PC-9 (cell line): ENCODE results near the gene PRSS21. TPM values are rescaled to one million over a fixed set of nuclear protein-coding genes. Genes with fewer than 3 reads are reported as not detected.

Experiments
- BruUV-seq: library from RNA; stranded (reverse); fragments of 400-500 nt; replicated peaks from 2 replicates; lab custom pipeline; 2021; lab: Mats Ljungman, UMichigan
- CTCF ChIA-PET: fragments of 300-600 bp; sonication (Branson Sonifier 250); formaldehyde crosslinking; loops from one replicate; lab custom pipeline; 2022; ENCODE audit warnings: antibody characterized with exemption; lab: Charles Lee
- POLR2A ChIA-PET: fragments of 300-600 bp; sonication (Branson Sonifier 250); formaldehyde crosslinking; loops from one replicate; lab custom pipeline; 2022; ENCODE audit warnings: antibody characterized with exemption; ENCODE audit not compliant: unreplicated experiment; lab: Charles Lee
- DNase-seq, 2 experiments: peaks; one replicate each; pipeline versions ENCODE4 v3.0.0 to v3.0.0-alpha.2; 2015 to 2022; ENCODE audit warnings: mixed read lengths in 1 of 2
- H2AFZ ChIP-seq: fragments of 200-600 bp; sonication (generic); 2 replicates; pipeline ENCODE4 v1.8.1; 2017; ENCODE audit warnings: antibody characterized with exemption
- H3F3A ChIP-seq: fragments of 200-600 bp; sonication (generic); 2 replicates; pipeline ENCODE4 v1.8.1; 2017; ENCODE audit warnings: antibody characterized with exemption, mild to moderate bottlenecking, low read depth; ENCODE audit not compliant: insufficient read depth
- H3K27ac ChIP-seq: fragments of 200-600 bp; sonication (generic); 2 replicates; pipeline ENCODE4 v1.6.1; 2016; ENCODE audit warnings: mixed run types
- H3K27me3 ChIP-seq: fragments of 200-600 bp; sonication (generic); 2 replicates; pipeline ENCODE4 v1.6.1; 2016; ENCODE audit warnings: low read depth, mixed run types; ENCODE audit not compliant: insufficient read depth
- H3K36me3 ChIP-seq: fragments of 200-600 bp; sonication (generic); 2 replicates; pipeline ENCODE4 v1.6.1; 2016; ENCODE audit warnings: low read depth, mixed run types
- H3K4me1 ChIP-seq: fragments of 200-600 bp; sonication (generic); replicated peaks from 2 replicates; pipeline ENCODE4 v1.6.1; 2016; ENCODE audit warnings: mixed run types; ENCODE audit not compliant: insufficient read depth
- H3K4me2 ChIP-seq: fragments of 200-600 bp; sonication (generic); 2 replicates; pipeline ENCODE4 v1.6.1; 2017; ENCODE audit warnings: mixed run types
- H3K4me3 ChIP-seq: fragments of 200-600 bp; sonication (generic); 2 replicates; pipeline ENCODE4 v1.6.1; 2016; ENCODE audit warnings: mixed run types
- H3K79me2 ChIP-seq: fragments of 200-600 bp; sonication (generic); 2 replicates; pipeline ENCODE4 v1.6.1; 2017; ENCODE audit warnings: low read depth, mixed run types
- H3K9me2 ChIP-seq: fragments of 200-600 bp; sonication (generic); 2 replicates; pipeline ENCODE4 v1.8.1; 2017; ENCODE audit warnings: mild to moderate bottlenecking; ENCODE audit not compliant: insufficient read depth
- H3K9me3 ChIP-seq: fragments of 200-600 bp; sonication (generic); 2 replicates; pipeline ENCODE4 v1.8.1; 2016; ENCODE audit warnings: low read depth; ENCODE audit not compliant: insufficient read depth
- H4K20me1 ChIP-seq: fragments of 200-600 bp; sonication (generic); 2 replicates; pipeline ENCODE4 v1.8.1; 2017; ENCODE audit not compliant: insufficient read depth
- CTCF ChIP-seq: fragments of 200-600 bp; sonication (generic); conservative IDR thresholded peaks from 2 replicates; pipeline ENCODE4 v1.6.1; 2017; ENCODE audit warnings: mixed run types, antibody characterized with exemption, mild to moderate bottlenecking, moderate library complexity
- EZH2 ChIP-seq: fragments of 200-600 bp; sonication (generic); IDR thresholded peaks from 2 replicates; pipeline ENCODE4 v1.8.0; 2017; ENCODE audit warnings: antibody characterized with exemption, low read depth
- intact Hi-C: fragments of 100-400 bp; cut with micrococcal nuclease; formaldehyde crosslinking; loops from one replicate; pipeline ENCODE4 v1.10.0; 2022; ENCODE audit not compliant: unreplicated experiment
- total RNA-seq: library from RNA; stranded (reverse); gene quantifications from 2 replicates; pipeline ENCODE4 v1.2.3, GENCODE V29; 2021

Gene PRSS21
- total RNA-seq, 1 experiment from 2014 or later, result 61.2 TPM

GRCh38 chr16:2813771-2814221, 3.2 kb upstream of the PRSS21 start:
- H3F3A ChIP-seq, result peaks cover 21% of the 10 kb centered on the region; the same call in 1 of the 2 replicates
- peaks cover 32% of the 10 kb centered on the region for H3K4me1 ChIP-seq
- no peaks in the 10 kb centered on the region for H3K36me3 ChIP-seq
- H3K4me2 ChIP-seq, result no peak overlapping the region
- H4K20me1 ChIP-seq, result no peaks in the 10 kb centered on the region
- H2AFZ ChIP-seq, result no peak overlapping the region
- DNase-seq, result no peak
- no peak for TF ChIP-seq CTCF
- TF ChIP-seq EZH2, result no peak
- H3K79me2 ChIP-seq, result peaks cover 22% of the 10 kb centered on the region
- no peaks in the 10 kb centered on the region for H3K9me3 ChIP-seq
- BruUV-seq, result no TSS peak
- intact Hi-C loops, result no loop called here
- CTCF ChIA-PET, result no interaction called here
- H3K9me2 ChIP-seq, result no peaks in the 10 kb centered on the region
- POLR2A ChIA-PET, result no interaction called here
- H3K27ac ChIP-seq, result no peak overlapping the region
- no peak overlapping the region for H3K4me3 ChIP-seq
- 0 out of 2 replicates have a peak, but pooled peaks cover 3% of the 10 kb centered on the region for H3K27me3 ChIP-seq

- Histone ChIP-seq H3K27me3 (0 out of 2 replicates have a peak, but pooled peaks cover 3% of the 10 kb centered on the region), H4K20me1 (no peaks in the 10 kb centered on the region), H2AFZ (no peak overlapping the region), H3K27ac (no peak overlapping the region), H3K79me2 (peaks cover 22% of the 10 kb centered on the region), H3F3A (peaks cover 18% of the 10 kb centered on the region; the same call in 1 of the 2 replicates), H3K4me3 (no peak overlapping the region), H3K4me1 (peaks cover 32% of the 10 kb centered on the region), H3K9me2 (no peaks in the 10 kb centered on the region), H3K36me3 (no peaks in the 10 kb centered on the region), H3K4me2 (no peak overlapping the region), H3K9me3 (no peaks in the 10 kb centered on the region)
- intact Hi-C loops, result loop anchor here (5.0 kb wide), 2 partner anchors 37 to 43 kb away; partner anchors contain the start of genes ELOB and PRSS22
- POLR2A ChIA-PET, result no interaction called here
- CTCF ChIA-PET, result no interaction called here
- BruUV-seq, result no TSS peak
- DNase-seq, result no peak
- TF ChIP-seq EZH2 (no peak), CTCF (no peak)
Observed at GRCh38 chr16:2814551-2815298, 2.3 kb upstream of the PRSS21 start.

GRCh38 chr16:2815299-2815771, 1.7 kb upstream of the PRSS21 start:
- no peak for DNase-seq
- H3K9me3 ChIP-seq, result no peaks in the 10 kb centered on the region
- no TSS peak for BruUV-seq
- H3K36me3 ChIP-seq, result no peaks in the 10 kb centered on the region
- intact Hi-C loops, result loop anchor here (5.0 kb wide), 2 partner anchors 38 to 42 kb away; partner anchors contain the start of genes ELOB and PRSS22
- no peaks in the 10 kb centered on the region for H3K9me2 ChIP-seq
- H3K4me3 ChIP-seq, result no peak overlapping the region
- H3K4me2 ChIP-seq, result no peak overlapping the region
- H2AFZ ChIP-seq, result no peak overlapping the region
- H3K27me3 ChIP-seq, result 0 out of 2 replicates have a peak, but pooled peaks cover 3% of the 10 kb centered on the region
- peaks cover 32% of the 10 kb centered on the region for H3K4me1 ChIP-seq
- TF ChIP-seq EZH2 (no peak), CTCF (no peak)
- H3F3A ChIP-seq, result peaks cover 18% of the 10 kb centered on the region; the same call in 1 of the 2 replicates
- POLR2A ChIA-PET, result no interaction called here
- CTCF ChIA-PET, result no interaction called here
- peaks cover 22% of the 10 kb centered on the region for H3K79me2 ChIP-seq
- no peak overlapping the region for H3K27ac ChIP-seq
- no peaks in the 10 kb centered on the region for H4K20me1 ChIP-seq
